ENCODE results near the gene TERT.
"Not testable (repeated sequence)": the region's sequence is repeated elsewhere in the genome, so short reads cannot be mapped to it uniquely, and the experiment has no call there.

Gene TERT

GRCh38 chr5:1330146-1330846 is 35.4 kb upstream of the TERT start:
- no peaks in the 10 kb centered on the region for H3K9me3 ChIP-seq (ENCODE audit: low read length)
- peaks cover 36% of the 10 kb centered on the region for H3K36me3 ChIP-seq (ENCODE audit: insufficient read depth, low read length)
- no peak overlapping the region for H3K9ac ChIP-seq (ENCODE audit: low read length)
- H3K27ac ChIP-seq (ENCODE audit: low read depth, low read length), result no peak overlapping the region
- H3K4me1 ChIP-seq (ENCODE audit: insufficient read depth, low read length), result no peaks in the 10 kb centered on the region
- H3K27me3 ChIP-seq (ENCODE audit: control insufficient read depth in 1 of 2, insufficient read depth in 2 of 2, low read length in 2 of 2), result no peaks in the 10 kb centered on the region
- no peak overlapping the region for H3K4me3 ChIP-seq (ENCODE audit: low read depth in 1 of 2, low read length in 2 of 2)

- Histone ChIP-seq H3K27ac (ENCODE audit: low read depth, low read length) (no peak overlapping the region), H3K9ac (ENCODE audit: low read length) (no peak overlapping the region), H3K9me3 (ENCODE audit: low read length) (no peaks in the 10 kb centered on the region), H3K4me1 (ENCODE audit: insufficient read depth, low read length) (no peaks in the 10 kb centered on the region), H3K4me3 (ENCODE audit: low read depth in 1 of 2, low read length in 2 of 2) (no peak overlapping the region), H3K27me3 (ENCODE audit: control insufficient read depth in 1 of 2, insufficient read depth in 2 of 2, low read length in 2 of 2) (no peaks in the 10 kb centered on the region), H3K36me3 (ENCODE audit: insufficient read depth, low read length) (peaks cover 37% of the 10 kb centered on the region)
Measured at GRCh38 chr5:1329111-1329579, 34.3 kb upstream of the TERT start.

- H3K4me1 ChIP-seq (ENCODE audit: insufficient read depth, low read length); H3K27ac ChIP-seq (ENCODE audit: low read depth, low read length); H3K4me3 ChIP-seq (ENCODE audit: low read depth in 1 of 2, low read length in 2 of 2); H3K27me3 ChIP-seq (ENCODE audit: control insufficient read depth in 1 of 2, insufficient read depth in 2 of 2, low read length in 2 of 2); H3K9me3 ChIP-seq (ENCODE audit: low read length); H3K9ac ChIP-seq (ENCODE audit: low read length): not testable (repeated sequence)
- peaks cover 37% of the 10 kb centered on the region for H3K36me3 ChIP-seq (ENCODE audit: insufficient read depth, low read length)
Measured at GRCh38 chr5:1328237-1329110, 33.6 kb upstream of the TERT start.

GRCh38 chr5:1326901-1327756 is 32.3 kb upstream of the TERT start:
- peaks cover 42% of the 10 kb centered on the region for H3K36me3 ChIP-seq (ENCODE audit: insufficient read depth, low read length)
- not testable (repeated sequence) for H3K27me3 ChIP-seq (ENCODE audit: control insufficient read depth in 1 of 2, insufficient read depth in 2 of 2, low read length in 2 of 2); H3K27ac ChIP-seq (ENCODE audit: low read depth, low read length); H3K4me3 ChIP-seq (ENCODE audit: low read depth in 1 of 2, low read length in 2 of 2); H3K9ac ChIP-seq (ENCODE audit: low read length); H3K9me3 ChIP-seq (ENCODE audit: low read length); H3K4me1 ChIP-seq (ENCODE audit: insufficient read depth, low read length)

- peaks cover 42% of the 10 kb centered on the region for H3K36me3 ChIP-seq (ENCODE audit: insufficient read depth, low read length)
- not testable (repeated sequence) for H3K9ac ChIP-seq (ENCODE audit: low read length); H3K27ac ChIP-seq (ENCODE audit: low read depth, low read length); H3K27me3 ChIP-seq (ENCODE audit: control insufficient read depth in 1 of 2, insufficient read depth in 2 of 2, low read length in 2 of 2); H3K9me3 ChIP-seq (ENCODE audit: low read length); H3K4me3 ChIP-seq (ENCODE audit: low read depth in 1 of 2, low read length in 2 of 2); H3K4me1 ChIP-seq (ENCODE audit: insufficient read depth, low read length)
Measured at GRCh38 chr5:1326532-1326875, 31.6 kb upstream of the TERT start.

GRCh38 chr5:1325870-1326531 is 31.1 kb upstream of the TERT start:
- Histone ChIP-seq H3K27ac (ENCODE audit: low read depth, low read length) (no peak overlapping the region), H3K36me3 (ENCODE audit: insufficient read depth, low read length) (peaks cover 45% of the 10 kb centered on the region)

GRCh38 chr5:1325191-1325741 is 30.4 kb upstream of the TERT start:
- Histone ChIP-seq H3K36me3 (ENCODE audit: insufficient read depth, low read length) (peaks cover 48% of the 10 kb centered on the region), H3K4me3 (ENCODE audit: low read depth in 1 of 2, low read length in 2 of 2) (no peak overlapping the region), H3K9ac (ENCODE audit: low read length) (no peak overlapping the region), H3K27me3 (ENCODE audit: control insufficient read depth in 1 of 2, insufficient read depth in 2 of 2, low read length in 2 of 2) (no peaks in the 10 kb centered on the region), H3K9me3 (ENCODE audit: low read length) (no peaks in the 10 kb centered on the region), H3K27ac (ENCODE audit: low read depth, low read length) (no peak overlapping the region), H3K4me1 (ENCODE audit: insufficient read depth, low read length) (no peaks in the 10 kb centered on the region)

More at GRCh38 chr5:1325870-1326531, 31.1 kb upstream of the TERT start:
- Histone ChIP-seq H3K9me3 (ENCODE audit: low read length) (no peaks in the 10 kb centered on the region), H3K4me3 (ENCODE audit: low read depth in 1 of 2, low read length in 2 of 2) (no peak overlapping the region), H3K27me3 (ENCODE audit: control insufficient read depth in 1 of 2, insufficient read depth in 2 of 2, low read length in 2 of 2) (no peaks in the 10 kb centered on the region), H3K9ac (ENCODE audit: low read length) (no peak overlapping the region), H3K4me1 (ENCODE audit: insufficient read depth, low read length) (no peaks in the 10 kb centered on the region)

DNA sequence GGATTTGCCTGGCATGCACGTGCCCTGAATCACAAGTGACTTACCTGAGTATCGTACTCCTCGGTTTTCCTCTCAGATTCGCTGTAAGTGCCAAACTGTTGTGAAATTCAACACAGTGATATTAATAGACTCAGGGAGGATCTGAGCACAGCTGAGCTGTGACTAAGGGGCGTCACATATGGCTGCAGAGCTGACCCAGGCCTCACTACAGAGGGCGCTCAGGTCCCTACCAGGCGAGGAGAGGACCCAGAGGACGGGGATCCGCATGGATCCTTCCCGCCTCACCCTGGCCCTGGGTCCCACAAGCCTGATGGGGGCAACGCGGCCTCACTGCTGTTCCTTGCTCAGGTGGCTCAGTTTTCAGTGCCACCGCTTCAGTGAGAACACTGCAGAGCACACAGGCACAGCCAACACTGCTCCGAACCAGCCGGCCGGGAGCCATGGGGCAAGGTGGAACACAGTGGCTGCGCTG is 29.9 kb upstream of the TERT start:
- no peaks in the 10 kb centered on the region for H3K27me3 ChIP-seq (ENCODE audit: control insufficient read depth in 1 of 2, insufficient read depth in 2 of 2, low read length in 2 of 2)

DNA sequence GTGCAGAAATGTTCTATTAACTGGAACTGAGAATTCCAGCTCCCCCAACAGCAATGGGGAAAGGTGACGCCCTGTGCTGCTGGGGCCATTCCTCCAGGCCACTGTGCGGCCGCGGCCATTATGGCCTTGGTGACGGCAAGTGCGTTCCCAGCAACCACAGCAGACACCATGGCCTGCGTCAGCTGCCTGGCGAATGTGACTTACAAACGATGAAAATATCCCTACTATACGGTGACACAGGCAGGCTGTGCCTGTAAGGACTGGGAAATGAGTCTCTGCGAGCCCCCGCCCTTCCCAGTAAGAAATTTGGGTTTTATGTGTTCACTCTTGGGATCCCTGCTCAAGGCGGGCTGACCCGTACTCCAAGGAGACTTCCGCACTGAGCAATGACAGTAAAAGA is 29.4 kb upstream of the TERT start:
- Histone ChIP-seq H3K36me3 (ENCODE audit: insufficient read depth, low read length) (peaks cover 52% of the 10 kb centered on the region), H3K27me3 (ENCODE audit: control insufficient read depth in 1 of 2, insufficient read depth in 2 of 2, low read length in 2 of 2) (no peaks in the 10 kb centered on the region), H3K4me1 (ENCODE audit: insufficient read depth, low read length) (no peaks in the 10 kb centered on the region), H3K4me3 (ENCODE audit: low read depth in 1 of 2, low read length in 2 of 2) (no peak overlapping the region), H3K9ac (ENCODE audit: low read length) (no peak overlapping the region), H3K27ac (ENCODE audit: low read depth, low read length) (no peak overlapping the region), H3K9me3 (ENCODE audit: low read length) (no peaks in the 10 kb centered on the region)

More for the DNA sequence above, 29.9 kb upstream of the TERT start:
- H3K4me3 ChIP-seq (ENCODE audit: low read depth in 1 of 2, low read length in 2 of 2), result no peak overlapping the region
- H3K36me3 ChIP-seq (ENCODE audit: insufficient read depth, low read length), result peaks cover 48% of the 10 kb centered on the region
- no peaks in the 10 kb centered on the region for H3K4me1 ChIP-seq (ENCODE audit: insufficient read depth, low read length)
- H3K9ac ChIP-seq (ENCODE audit: low read length), result no peak overlapping the region
- H3K27ac ChIP-seq (ENCODE audit: low read depth, low read length), result no peak overlapping the region
- no peaks in the 10 kb centered on the region for H3K9me3 ChIP-seq (ENCODE audit: low read length)

DNA sequence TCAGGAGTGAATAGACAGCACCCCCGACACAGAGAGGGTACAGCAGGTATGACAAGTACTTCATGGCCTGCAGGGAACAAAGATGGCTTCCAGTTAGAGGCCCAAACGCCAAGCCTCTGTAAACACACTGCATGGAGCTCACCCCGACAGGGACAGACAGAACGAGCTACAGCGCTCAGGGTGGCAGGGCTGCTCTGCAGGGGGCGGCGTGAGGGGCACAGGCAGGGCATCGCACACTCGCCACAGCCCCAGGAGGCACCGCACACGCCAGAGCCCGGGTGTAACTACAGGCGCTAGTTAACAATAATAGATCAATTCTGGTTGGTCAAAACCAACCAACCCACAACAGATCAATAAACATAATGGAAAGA is 28.9 kb upstream of the TERT start:
- no peak overlapping the region for H3K9ac ChIP-seq (ENCODE audit: low read length)
- H3K9me3 ChIP-seq (ENCODE audit: low read length), result no peaks in the 10 kb centered on the region
- H3K36me3 ChIP-seq (ENCODE audit: insufficient read depth, low read length), result peaks cover 52% of the 10 kb centered on the region
- no peak overlapping the region for H3K4me3 ChIP-seq (ENCODE audit: low read depth in 1 of 2, low read length in 2 of 2)
- no peaks in the 10 kb centered on the region for H3K4me1 ChIP-seq (ENCODE audit: insufficient read depth, low read length)
- no peak overlapping the region for H3K27ac ChIP-seq (ENCODE audit: low read depth, low read length)
- H3K27me3 ChIP-seq (ENCODE audit: control insufficient read depth in 1 of 2, insufficient read depth in 2 of 2, low read length in 2 of 2), result no peaks in the 10 kb centered on the region

All from muscle layer of colon (tissue), 2 donors.